Measurements from ENCODE around the gene KRT86. TPM values are rescaled to one million over a fixed set of nuclear protein-coding genes. Genes with fewer than 3 reads are reported as not detected.

KRT86 gene
- polyA plus RNA-seq, 1 of the 3 experiments (the other 2 are of a cell fraction): 0.56 TPM

DNA sequence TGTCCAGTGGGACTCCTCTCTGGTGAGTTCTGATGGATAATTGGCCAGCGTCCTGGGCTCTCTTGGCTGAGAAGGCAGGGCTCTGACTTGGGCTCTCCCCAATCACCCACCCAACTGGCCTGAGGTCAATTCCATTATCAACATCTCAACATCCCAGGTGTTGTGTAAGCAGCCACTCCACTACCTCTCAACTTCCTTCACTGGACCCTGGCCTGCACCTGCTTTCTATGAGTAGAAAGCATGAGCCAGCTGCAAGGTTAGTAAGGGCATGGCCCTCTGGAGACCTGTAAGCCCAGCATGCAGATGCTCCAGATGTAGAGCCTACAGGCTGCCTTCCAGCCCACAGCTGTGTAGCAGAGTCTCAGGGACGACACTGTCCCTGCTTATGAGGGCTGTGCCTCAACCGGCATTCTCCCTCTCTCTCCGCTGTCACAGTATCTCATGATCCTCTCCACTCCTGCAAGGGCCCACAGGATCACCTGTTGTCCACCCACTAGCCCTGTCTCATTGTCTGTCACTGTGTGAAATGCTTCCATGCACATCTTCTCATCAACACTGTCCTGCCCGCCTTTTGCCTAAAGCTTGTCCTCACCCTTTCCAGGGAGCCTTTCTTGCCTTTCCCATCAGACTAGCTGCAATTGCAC is 22.2 kb downstream of the KRT86 start:
- CTCF ChIA-PET: interaction anchor here (0.8 to 3.3 kb wide), 9 partner anchors 9 to 139 kb away, joined by 3 to 25 read pairs (median 3); no protein-coding TSS in a partner anchor
- Histone ChIP-seq H4K20me1 (ENCODE audit: insufficient read depth) (no peaks in the 10 kb centered on the region), H3K4me1 (ENCODE audit: control insufficient read depth in 1 of 2, insufficient read depth in 2 of 2, low read depth in 1 of 2, low read length in 1 of 2) (peaks cover 0 to 2% of the 10 kb centered on the region in 2 experiments; a peak in 1 of 4 replicates), H3K9ac (no peak overlapping the region), H3K27ac (ENCODE audit: low read depth in 2 of 2, low read length in 1 of 2) (no peak overlapping the region), H3K9me3 (no peaks in the 10 kb centered on the region), H3K79me2 (ENCODE audit: insufficient read depth) (no peaks in the 10 kb centered on the region), H2AFZ (ENCODE audit: low read depth) (no peak overlapping the region), H3F3A (replicated peaks; ENCODE audit: insufficient read depth) (peaks cover 6% of the 10 kb centered on the region), H3K36me3 (replicated peaks in 1 of 2; ENCODE audit: control insufficient read depth in 1 of 2, insufficient read depth in 2 of 2, low read length in 1 of 2) (no peaks in the 10 kb centered on the region), H3K4me3 (ENCODE audit: low read depth in 2 of 2, low read length in 1 of 2) (no peak overlapping the region), H3K9me2 (no peaks in the 10 kb centered on the region), H3K27me3 (ENCODE audit: insufficient read depth) (no peaks in the 10 kb centered on the region), H3K4me2 (no peak overlapping the region)
- no peak for DNase-seq
- 75% methylated on average over 5 of the region's 5 CpGs for WGBS (ENCODE audit: low lambda C conversion rate)
- no peak for TF ChIP-seq GABPA (IDR thresholded peaks at IDR 0.05; ENCODE audit: low read depth)
- TF ChIP-seq, protein P1, sequence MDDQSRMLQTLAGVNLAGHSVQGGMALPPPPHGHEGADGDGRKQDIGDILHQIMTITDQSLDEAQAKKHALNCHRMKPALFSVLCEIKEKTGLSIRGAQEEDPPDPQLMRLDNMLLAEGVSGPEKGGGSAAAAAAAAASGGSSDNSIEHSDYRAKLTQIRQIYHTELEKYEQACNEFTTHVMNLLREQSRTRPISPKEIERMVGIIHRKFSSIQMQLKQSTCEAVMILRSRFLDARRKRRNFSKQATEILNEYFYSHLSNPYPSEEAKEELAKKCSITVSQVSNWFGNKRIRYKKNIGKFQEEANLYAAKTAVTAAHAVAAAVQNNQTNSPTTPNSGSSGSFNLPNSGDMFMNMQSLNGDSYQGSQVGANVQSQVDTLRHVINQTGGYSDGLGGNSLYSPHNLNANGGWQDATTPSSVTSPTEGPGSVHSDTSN (IDR thresholded peaks at IDR 0.05): no peak
- no peak for TF ChIP-seq ELF1 (IDR thresholded peaks at IDR 0.05)
- no peak for TF ChIP-seq ZBTB33 (IDR thresholded peaks at IDR 0.05; ENCODE audit: borderline replicate concordance, low read depth)
- TF ChIP-seq USF1 (IDR thresholded peaks at IDR 0.05; ENCODE audit: borderline replicate concordance, low read depth): no peak
- TF ChIP-seq CTCF (IDR thresholded peaks at IDR 0.05): no peak
- no peak for TF ChIP-seq MEF2A (IDR thresholded peaks at IDR 0.05; ENCODE audit: borderline replicate concordance, low read depth)
- no peak for TF ChIP-seq RXRA (IDR thresholded peaks at IDR 0.05; ENCODE audit: borderline replicate concordance, low read depth)
- TF ChIP-seq RAD21 (IDR thresholded peaks at IDR 0.05; ENCODE audit: low read length): no peak
- TF ChIP-seq RFX5 (IDR thresholded peaks at IDR 0.05; ENCODE audit: low read length): no peak
- TF ChIP-seq, protein P2, sequence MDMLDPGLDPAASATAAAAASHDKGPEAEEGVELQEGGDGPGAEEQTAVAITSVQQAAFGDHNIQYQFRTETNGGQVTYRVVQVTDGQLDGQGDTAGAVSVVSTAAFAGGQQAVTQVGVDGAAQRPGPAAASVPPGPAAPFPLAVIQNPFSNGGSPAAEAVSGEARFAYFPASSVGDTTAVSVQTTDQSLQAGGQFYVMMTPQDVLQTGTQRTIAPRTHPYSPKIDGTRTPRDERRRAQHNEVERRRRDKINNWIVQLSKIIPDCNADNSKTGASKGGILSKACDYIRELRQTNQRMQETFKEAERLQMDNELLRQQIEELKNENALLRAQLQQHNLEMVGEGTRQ (IDR thresholded peaks at IDR 0.05; ENCODE audit: borderline replicate concordance, low read depth, low read length): no peak
- POLR2A ChIA-PET: no interaction called here
